Measurements from ENCODE around the gene TAS2R60.

DNA sequence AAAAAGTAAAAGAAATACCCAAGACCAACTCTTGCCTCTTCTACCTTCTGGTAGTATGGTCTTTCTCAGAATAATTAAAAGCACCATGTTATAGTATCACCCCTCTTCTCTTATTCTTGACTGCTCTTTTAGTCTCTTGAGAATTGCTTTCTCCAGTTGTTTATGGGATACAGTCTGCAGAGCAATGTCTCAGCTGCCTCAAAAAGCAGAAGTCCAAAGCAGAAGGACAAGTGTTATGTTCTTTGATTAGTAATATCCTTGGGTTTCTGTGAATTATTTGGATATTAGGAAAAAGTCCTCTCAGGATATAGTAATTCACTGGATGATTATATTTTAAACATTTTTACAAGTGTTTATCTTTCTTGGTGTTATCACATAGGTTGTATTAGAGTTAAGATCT is 41.8 kb downstream of the TAS2R60 start:
- no peak for TF ChIP-seq RFX5 (IDR thresholded peaks at IDR 0.05; ENCODE audit: borderline replicate concordance, low read depth, low read length)
- no peak for TF ChIP-seq BRCA1 (IDR thresholded peaks at IDR 0.05; ENCODE audit: low read depth, low read length)
- TF ChIP-seq POLR2AphosphoS5 (IDR thresholded peaks at IDR 0.05; ENCODE audit: low read depth, low read length): no peak
- no peak for TF ChIP-seq SIRT6 (IDR thresholded peaks at IDR 0.05; ENCODE audit: low read length)
- no peak for TF ChIP-seq ATF2 (IDR thresholded peaks at IDR 0.05; ENCODE audit: low read length)
- TF ChIP-seq CTCF (IDR thresholded peaks at IDR 0.05; ENCODE audit: control extremely low read depth in 1 of 3, insufficient read depth in 1 of 3, low read depth in 1 of 3, low read length in 3 of 3): no peak
